Measurements from ENCODE around the gene PEBP1.

PEBP1 gene

DNA sequence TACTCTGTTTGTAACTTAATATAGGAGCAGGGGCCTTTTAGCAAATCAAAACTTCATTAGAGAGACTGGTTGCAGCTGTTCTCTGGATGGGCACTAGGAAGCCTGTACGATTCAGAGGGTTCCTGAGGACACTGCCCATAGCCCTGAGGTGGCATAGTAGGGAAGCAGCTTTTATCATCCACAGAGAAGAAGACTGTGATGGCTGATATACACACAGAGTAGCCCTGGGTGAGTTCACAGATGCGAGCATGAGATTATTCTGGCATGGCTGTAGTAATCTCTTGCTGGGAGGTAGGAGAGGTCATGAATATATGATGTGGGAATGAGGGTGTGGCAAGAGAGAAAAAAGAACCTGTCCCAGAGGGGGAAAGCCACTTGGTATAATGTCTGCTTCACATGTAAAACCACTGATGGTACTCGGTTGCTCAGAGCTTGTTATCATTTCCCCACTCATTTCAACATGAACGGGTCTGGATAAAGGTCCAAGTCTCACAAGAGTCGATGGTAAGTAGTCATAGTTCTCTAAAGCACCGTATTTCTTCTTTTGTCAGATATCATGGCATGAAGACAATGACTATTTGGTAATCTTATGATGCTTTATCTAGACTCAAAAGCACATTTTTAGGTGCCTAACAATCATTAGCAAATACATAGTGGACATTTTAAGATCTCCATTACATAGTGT is 52.0 kb downstream of the PEBP1 start:
- Histone ChIP-seq H3K27me3 (ENCODE audit: insufficient read depth, low read depth, severe bottlenecking) (no peaks in the 10 kb centered on the region), H3K36me3 (no peaks in the 10 kb centered on the region), H3K4me3 (ENCODE audit: low read depth, low read length) (no peak overlapping the region), H3K27ac (no peak overlapping the region), H3K9me3 (ENCODE audit: severe bottlenecking) (no peaks in the 10 kb centered on the region)
- TF ChIP-seq, protein P1, sequence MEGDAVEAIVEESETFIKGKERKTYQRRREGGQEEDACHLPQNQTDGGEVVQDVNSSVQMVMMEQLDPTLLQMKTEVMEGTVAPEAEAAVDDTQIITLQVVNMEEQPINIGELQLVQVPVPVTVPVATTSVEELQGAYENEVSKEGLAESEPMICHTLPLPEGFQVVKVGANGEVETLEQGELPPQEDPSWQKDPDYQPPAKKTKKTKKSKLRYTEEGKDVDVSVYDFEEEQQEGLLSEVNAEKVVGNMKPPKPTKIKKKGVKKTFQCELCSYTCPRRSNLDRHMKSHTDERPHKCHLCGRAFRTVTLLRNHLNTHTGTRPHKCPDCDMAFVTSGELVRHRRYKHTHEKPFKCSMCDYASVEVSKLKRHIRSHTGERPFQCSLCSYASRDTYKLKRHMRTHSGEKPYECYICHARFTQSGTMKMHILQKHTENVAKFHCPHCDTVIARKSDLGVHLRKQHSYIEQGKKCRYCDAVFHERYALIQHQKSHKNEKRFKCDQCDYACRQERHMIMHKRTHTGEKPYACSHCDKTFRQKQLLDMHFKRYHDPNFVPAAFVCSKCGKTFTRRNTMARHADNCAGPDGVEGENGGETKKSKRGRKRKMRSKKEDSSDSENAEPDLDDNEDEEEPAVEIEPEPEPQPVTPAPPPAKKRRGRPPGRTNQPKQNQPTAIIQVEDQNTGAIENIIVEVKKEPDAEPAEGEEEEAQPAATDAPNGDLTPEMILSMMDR (IDR thresholded peaks at IDR 0.05; ENCODE audit: low read depth, low read length): no peak
- DNase-seq: no peak

DNA sequence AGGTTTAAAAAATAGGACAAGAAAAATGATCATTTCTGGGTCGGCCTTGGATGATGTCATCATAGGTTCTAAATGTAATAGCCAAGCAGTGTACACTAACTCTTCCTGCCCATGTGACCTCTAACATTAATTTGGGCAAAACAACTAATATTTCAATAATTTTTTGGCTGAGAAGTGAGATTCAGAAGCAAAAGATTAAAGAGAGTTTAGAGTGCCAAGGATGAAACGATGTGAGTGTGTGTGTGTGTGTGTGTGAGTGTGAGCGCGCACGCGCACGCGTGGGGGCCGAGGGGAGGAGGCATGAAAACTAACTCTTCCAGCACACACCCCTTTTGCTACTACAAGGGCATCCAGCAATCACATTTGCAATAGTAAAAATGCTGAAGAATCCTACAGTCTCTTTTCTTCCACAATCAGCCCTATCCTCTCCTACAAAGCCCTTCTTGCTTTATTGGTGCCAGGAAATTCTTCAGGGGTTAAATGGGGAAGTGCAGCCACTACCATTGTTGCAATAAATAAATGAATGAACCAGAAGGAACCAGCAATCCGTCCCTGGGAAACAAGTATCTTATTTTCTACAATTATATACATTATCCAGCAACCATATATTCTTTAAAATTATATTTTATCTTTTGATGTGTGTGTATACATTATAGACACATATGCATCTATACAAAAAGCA is 52.9 kb downstream of the PEBP1 start:
- TF ChIP-seq, protein P1 (IDR thresholded peaks at IDR 0.05; ENCODE audit: low read depth, low read length): no peak
- Histone ChIP-seq H3K4me3 (ENCODE audit: low read depth, low read length) (no peak overlapping the region), H3K36me3 (no peaks in the 10 kb centered on the region), H3K9me3 (ENCODE audit: severe bottlenecking) (no peaks in the 10 kb centered on the region), H3K27ac (no peak overlapping the region), H3K27me3 (ENCODE audit: insufficient read depth, low read depth, severe bottlenecking) (no peaks in the 10 kb centered on the region)
- no peak for DNase-seq

DNA sequence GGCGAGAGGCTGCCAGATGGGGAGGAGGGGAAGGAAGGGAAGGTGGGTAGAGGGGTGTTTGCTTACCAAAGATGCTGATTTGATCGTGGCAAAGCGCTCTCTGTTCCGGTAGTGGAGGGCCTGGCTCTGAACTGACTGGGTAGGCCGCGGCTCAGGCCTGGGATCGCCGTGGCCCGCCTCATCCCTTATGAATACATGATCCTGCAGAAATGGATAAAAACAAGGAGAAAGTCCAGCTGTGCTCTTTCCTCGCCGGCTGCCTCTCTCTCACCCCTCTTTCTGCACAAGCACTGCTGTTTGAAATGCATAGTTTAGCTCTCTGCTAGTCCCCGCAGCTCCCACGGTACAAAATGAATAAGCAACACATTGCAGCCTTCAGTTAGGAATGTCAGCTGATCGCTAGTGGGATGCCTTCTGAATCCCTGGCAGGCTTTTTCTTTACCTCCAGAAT is 53.8 kb downstream of the PEBP1 start:
- Histone ChIP-seq H3K4me3 (ENCODE audit: low read depth, low read length) (peak overlapping the region; percentile 46), H3K9me3 (ENCODE audit: severe bottlenecking) (no peaks in the 10 kb centered on the region), H3K27me3 (ENCODE audit: insufficient read depth, low read depth, severe bottlenecking) (no peaks in the 10 kb centered on the region), H3K27ac (peak overlapping the region; percentile 80), H3K36me3 (no peaks in the 10 kb centered on the region)
- peak; percentile 78 for DNase-seq
- TF ChIP-seq, protein P1 (IDR thresholded peaks at IDR 0.05; ENCODE audit: low read depth, low read length): no peak

DNA sequence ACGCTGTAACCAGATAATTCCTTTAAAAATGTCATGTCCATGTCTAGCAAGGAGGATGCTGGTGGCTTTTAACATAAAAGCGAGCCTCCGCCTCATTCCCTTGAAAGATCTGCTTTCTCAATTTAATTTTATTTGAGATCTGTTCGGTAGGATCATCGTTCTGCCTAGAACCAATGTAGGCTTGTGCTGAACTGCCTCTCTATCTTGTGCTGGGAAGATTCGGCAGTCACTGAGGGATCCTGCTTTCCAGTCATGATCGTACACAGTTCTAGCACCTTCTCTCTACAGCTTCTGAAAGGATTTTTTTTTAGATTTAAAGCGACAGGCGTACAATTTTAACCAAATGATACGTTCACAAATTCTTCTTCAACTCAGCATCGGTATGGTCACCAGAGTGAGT is 54.3 kb downstream of the PEBP1 start:
- peak overlapping the region; percentile 46 for H3K4me3 ChIP-seq (ENCODE audit: low read depth, low read length)
- no peak for DNase-seq

DNA sequence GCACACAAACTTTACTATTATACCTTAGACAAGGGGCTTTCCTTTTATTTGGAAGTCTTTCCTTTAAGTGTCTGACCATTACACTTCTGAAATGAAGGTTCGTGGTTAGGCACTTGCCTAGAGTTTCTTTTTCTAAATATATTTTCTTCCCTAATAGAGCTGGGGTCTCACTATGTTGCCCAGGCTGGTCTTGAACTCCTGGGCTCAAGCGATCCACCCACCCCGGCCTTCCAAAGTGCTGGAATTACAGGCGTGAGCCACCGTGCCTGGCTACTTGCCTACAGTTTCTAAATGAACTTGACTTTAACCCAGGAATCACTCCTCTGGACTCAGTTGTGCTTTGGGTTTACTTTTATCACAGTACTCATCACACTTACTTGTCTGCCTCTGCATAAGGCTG is 57.6 kb downstream of the PEBP1 start:
- no peaks in the 10 kb centered on the region for H3K27me3 ChIP-seq (ENCODE audit: insufficient read depth, low read depth, severe bottlenecking)
- DNase-seq: no peak
- no peak overlapping the region for H3K4me3 ChIP-seq (ENCODE audit: low read depth, low read length)
- H3K36me3 ChIP-seq: no peaks in the 10 kb centered on the region
- no peak overlapping the region for H3K27ac ChIP-seq
- no peaks in the 10 kb centered on the region for H3K9me3 ChIP-seq (ENCODE audit: severe bottlenecking)
- TF ChIP-seq, protein P1 (IDR thresholded peaks at IDR 0.05; ENCODE audit: low read depth, low read length): no peak

More for the DNA sequence above, 54.3 kb downstream of the PEBP1 start:
- TF ChIP-seq, protein P1 (IDR thresholded peaks at IDR 0.05; ENCODE audit: low read depth, low read length): no peak
- no peaks in the 10 kb centered on the region for H3K36me3 ChIP-seq
- H3K9me3 ChIP-seq (ENCODE audit: severe bottlenecking): no peaks in the 10 kb centered on the region
- peak overlapping the region; percentile 80 for H3K27ac ChIP-seq
- no peaks in the 10 kb centered on the region for H3K27me3 ChIP-seq (ENCODE audit: insufficient read depth, low read depth, severe bottlenecking)

Measured in WERI-Rb-1 (cell line).